Loucy (cell line): ENCODE results near the gene AP4B1.

Source experiments
- EZH2phosphoT487 ChIP-seq: fragments of 200-600 bp; IDR thresholded peaks from 2 replicates; pipeline ENCODE4 v1.6.1; 2018; ENCODE audit warnings: antibody characterized with exemption, mild to moderate bottlenecking, moderate library complexity, borderline replicate concordance
- TF ChIP-seq, protein P1 (sequence below): fragments of 200-600 bp; sonication (generic); conservative IDR thresholded peaks from 2 replicates; pipeline ENCODE4 v1.5.1; 2014; ENCODE audit warnings: mild to moderate bottlenecking, antibody characterized with exemption, low read length

GRCh38 chr1:113887402-113888175, 17.0 kb downstream of the AP4B1 start, which contains the start of gene BCL2L15:
- TF ChIP-seq EZH2phosphoT487, result no peak
- TF ChIP-seq, protein P1, sequence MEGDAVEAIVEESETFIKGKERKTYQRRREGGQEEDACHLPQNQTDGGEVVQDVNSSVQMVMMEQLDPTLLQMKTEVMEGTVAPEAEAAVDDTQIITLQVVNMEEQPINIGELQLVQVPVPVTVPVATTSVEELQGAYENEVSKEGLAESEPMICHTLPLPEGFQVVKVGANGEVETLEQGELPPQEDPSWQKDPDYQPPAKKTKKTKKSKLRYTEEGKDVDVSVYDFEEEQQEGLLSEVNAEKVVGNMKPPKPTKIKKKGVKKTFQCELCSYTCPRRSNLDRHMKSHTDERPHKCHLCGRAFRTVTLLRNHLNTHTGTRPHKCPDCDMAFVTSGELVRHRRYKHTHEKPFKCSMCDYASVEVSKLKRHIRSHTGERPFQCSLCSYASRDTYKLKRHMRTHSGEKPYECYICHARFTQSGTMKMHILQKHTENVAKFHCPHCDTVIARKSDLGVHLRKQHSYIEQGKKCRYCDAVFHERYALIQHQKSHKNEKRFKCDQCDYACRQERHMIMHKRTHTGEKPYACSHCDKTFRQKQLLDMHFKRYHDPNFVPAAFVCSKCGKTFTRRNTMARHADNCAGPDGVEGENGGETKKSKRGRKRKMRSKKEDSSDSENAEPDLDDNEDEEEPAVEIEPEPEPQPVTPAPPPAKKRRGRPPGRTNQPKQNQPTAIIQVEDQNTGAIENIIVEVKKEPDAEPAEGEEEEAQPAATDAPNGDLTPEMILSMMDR, result no peak
